ENCODE results near the gene ELAVL4.

Gene ELAVL4

DNA sequence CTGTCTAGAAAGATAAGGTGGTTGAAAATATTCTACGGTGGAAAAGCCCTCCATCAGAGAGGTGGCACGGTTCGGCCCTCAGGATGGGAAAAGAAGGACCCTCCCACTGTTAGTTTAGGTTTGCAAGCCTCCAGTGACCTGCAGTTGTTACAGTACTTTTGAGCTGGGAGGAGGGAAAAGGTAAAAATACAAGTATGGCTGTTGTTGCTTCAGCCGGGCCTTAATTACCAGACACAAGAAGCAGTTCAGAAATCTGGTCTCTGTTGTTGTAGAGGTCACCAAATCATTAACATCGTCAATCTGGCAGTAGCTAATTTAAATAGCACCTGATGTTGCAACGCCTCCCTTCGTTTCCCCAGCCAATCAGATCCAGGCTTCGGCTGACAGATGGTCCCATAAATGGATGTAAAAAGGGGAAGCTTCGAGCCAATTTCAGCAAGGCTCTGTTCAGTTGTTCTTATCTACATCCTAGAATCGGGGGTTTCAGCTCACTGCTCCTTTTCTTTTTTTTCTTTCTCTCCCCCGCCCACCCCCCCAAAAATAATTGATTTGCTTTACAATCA is at the start of gene ELAVL4:
Gene ELAVL4, plus strand, starts transcription at position 424 of the 563 bp plus-strand sequence. CDS start 270 bp downstream, outside the sequence.
- DNase-seq (ENCODE audit: low spot score): no peak

DNA sequence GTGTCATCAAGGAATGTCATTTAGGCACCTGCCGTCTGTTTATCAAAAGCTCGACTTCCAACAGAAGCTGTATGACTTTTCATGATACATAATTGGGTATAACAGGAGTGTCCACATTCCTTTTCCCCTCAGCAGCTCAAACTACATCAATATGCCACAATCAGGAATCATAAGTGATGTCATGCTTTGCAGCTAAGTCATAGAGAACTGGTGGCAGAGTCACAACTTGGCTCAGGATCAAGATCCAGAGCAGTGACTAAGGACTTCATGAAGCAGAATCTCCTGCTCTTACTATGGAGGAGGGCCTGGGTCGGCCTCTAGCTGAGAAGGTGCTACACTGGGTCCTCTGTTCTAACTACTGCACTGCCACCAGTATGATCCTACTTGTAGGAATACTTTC is 48.4 kb upstream of the ELAVL4 start:
- no peak for DNase-seq (ENCODE audit: low spot score)

DNA sequence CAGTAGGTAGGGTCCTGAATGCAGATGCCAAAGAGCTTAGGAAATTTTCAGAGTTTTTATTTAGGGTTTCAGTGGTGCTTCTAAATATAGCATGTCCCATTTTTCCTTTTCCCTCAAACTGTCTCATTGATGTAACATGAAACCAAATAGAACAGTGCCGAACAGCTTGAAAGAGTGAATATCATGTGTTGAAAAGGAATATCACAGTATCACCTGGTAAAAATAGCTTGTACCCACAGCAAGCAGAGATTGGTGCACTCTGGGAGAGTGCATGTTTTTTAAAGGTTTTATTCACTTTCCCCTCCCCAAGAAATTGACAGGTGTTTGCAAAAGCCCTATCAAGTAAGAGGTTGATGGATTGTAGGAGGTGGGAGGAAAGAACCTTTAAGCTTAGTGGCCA is 41.9 kb upstream of the ELAVL4 start:
- DNase-seq (ENCODE audit: low spot score): no peak

DNA sequence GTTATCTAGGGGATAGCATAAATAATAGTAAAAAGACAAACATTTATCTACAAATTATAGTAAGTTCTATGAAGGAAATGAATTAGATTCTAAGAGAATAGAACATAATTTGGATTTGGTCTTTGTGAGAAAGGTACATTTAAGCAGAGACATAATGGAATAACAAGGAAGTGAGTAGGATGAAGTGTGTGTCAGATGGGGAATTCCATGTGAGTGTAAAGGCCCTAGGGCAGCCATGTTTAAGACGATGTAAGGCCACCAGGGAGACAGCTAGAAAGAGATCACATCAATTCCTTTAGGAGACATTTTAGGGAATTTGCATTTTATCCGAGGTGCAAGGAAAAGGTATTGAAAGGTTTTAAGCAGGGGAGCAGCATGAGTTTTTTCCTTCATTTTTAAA is 33.8 kb upstream of the ELAVL4 start:
- no peak for DNase-seq (ENCODE audit: low spot score)

DNA sequence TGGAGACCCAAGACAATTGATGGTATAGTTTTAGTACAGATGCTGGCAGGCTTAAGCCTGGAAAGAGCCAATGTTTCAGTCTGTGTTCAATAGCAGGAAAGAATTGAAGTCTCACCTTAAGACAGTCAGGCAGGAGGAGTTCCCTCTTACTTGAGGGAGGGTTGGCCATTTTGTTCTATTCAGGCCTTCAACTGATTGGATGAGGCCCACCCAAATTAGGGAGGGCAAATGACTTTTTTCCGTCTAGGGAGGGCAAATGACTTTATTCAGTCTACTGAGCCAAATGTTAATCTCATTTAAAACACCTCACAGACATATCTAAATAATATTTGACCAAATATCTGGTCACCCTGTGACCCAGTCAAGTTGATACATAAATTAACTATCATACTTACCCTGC is 31.4 kb upstream of the ELAVL4 start:
- no peak for DNase-seq (ENCODE audit: low spot score)

DNA sequence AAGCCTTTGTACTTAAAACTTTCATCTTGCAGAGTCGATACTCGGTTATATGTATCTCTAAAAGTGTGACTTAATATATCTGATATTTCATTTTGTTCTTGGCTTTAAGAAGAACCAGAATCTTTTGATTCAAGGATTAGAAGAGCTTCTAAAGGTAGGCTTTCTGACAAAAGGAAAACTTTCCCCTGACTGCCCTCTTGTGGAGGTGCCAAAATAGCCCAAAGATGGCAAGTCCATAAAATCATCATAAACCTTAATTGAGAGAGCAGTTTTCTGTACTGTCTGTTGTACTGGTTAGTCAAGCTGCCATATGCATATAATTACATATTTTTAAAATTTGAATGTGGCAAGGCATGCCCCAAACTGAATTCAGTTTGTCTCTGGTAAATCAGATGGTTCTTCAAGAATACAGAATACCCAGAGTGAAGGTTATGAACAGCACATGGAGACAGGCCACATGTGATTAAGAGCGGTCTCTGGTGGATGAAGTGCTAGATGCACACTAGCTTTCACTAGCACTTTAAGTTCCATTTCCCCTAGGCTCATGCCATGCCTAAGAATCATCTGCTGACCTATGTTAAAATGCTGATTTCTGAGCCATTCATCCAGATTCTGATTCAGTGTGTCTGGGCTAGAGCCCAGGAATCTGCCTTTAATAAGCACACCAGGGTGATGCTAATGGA is 27.7 kb upstream of the ELAVL4 start:
- DNase-seq (ENCODE audit: low spot score): peak; percentile 18

DNA sequence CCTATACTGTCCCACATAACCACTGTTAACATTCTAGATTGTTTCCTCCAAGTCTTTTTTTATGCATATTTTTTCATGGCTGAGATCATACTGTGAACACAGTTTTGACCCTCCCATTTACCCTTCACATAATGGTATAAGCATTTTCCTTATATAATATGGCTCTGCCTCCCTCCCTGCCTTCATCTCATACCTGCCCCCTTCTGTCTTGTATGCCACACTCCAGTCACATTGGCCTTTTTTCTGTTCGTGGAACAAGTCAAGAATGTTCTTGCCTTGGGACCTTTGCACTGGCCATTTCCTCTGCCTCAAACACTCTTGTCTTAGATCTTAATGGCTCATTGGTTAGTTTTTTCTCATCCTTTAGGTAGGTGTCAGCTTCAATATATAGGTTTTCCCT is 24.3 kb upstream of the ELAVL4 start:
- DNase-seq (ENCODE audit: low spot score): no peak

DNA sequence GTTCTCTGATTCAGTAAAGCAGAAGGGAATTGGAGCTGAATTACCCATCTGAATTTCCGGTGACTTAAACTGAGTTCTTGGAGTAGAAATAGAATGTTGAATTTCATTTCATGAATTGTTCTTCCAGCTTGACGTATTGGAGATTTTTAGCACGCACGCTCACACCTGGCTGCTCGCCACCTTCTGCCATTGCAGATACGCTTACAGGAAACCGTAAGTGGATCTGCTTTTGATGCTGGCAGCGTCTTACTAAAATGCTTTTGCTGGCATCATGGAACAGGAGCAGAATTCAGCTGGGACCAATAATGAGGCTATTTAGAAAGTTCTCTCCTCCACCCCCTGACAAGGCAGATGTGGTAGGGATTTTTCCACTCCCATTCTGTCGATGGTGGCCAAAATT is 17.7 kb upstream of the ELAVL4 start:
- no peak for DNase-seq (ENCODE audit: low spot score)

DNA sequence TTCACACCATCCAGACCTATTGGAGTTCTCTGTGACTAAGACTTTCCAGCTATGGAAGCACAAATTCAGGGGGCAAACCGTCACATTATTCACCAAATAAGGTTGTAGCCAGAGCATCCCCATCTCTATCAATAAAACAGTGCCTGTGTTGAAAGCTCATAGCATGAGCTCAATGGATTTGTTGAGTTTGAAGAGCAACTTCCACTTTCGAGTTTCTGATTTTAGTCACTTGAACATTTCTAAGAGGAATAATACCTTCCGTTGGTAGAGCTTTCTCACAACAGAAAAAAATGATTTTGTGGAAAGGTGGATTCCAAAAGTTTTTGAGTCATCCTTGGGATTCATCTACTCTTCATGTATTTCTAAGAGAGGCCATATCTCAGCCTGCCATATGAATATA is 13.0 kb upstream of the ELAVL4 start:
- no peak for DNase-seq (ENCODE audit: low spot score)

DNA sequence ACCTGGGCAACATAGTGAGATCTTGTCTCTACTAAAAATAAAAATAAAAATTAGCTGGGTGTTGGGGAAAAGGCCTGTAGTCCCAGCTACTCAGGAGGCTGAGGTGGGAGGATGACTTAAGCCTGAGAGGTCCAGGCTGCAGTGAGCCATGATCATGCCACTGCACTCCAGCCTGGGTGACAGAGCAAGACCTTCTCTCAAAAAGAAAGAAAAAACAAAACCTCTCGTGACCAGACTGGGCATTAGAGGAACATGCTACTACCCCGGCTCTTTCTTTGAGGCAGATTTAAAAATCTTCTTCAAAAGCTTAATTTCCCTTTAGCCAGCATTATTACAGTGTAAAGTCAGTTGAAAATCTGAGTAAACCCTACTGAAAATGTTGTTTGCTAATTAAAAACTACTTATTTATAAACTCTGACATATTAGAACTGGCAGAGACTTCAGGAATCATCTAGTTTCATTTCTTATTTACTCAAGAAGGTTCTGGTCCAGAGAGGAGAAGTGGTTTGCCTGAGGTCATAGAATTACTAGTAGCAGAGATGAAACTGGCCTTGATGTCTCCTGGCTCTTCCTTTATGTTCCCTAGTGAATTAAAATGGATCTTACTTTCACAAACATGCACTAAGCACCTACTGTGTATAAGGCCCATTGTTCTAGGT is 11.6 kb upstream of the ELAVL4 start:
- DNase-seq (ENCODE audit: low spot score): no peak

DNA sequence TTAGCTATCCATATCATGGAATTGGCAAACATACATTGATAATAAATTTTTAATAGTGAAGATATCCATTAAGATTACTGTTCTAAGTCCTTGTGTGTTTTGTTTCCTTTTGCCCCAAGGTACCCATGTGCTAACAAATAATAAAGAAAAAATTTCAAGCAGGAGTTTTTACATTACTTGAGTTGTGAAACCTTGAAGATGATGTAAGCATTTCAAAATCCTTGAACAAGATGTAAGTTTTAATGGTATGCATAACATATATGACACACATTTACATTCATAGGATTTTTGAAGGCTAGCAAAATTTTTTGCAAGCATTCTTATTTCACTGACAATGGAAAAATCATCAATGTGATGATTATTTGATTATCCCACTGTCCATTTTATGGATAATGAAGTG is 10.9 kb upstream of the ELAVL4 start:
- no peak for DNase-seq (ENCODE audit: low spot score)

DNA sequence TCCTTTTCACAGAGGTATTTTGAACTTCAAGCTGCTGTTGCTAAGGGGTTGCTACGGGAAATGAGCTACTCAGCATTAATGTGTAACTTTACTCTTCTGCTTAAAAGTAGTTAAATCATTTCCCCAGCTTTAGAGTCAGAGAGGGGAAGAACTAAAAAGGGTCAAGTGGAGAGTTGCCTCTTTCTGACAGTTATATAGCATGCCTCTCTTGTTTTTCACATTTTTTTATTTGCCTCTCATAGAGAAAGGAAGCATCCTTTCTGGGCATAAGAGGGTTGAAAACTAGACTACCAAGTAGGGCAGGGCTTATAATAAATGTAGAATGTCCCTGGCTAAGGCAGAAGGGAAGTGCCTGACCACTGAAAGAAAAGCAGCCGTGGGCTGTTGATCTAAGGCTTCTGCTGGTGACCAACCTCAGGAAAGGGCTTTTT is 10.1 kb upstream of the ELAVL4 start:
- no peak for DNase-seq (ENCODE audit: low spot score)

DNA sequence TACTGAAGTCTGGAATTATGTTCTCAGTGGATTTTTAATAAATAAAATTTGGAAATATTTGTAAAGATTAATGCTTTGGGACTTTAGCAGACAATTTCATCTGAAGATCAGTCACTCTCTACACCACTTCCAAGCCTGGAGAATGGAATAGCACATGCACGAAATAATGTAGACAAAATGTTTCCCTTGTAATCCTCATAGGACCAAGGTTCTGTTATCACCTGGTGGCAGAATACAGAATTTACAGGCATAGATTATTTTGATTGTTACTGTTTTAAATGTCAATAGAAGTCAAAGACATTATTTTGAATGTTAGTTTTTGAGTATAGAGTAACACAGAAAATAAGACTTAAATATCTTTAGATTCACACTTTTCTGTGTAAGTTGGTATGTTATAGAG is 9.1 kb upstream of the ELAVL4 start:
- DNase-seq (ENCODE audit: low spot score): no peak

DNA sequence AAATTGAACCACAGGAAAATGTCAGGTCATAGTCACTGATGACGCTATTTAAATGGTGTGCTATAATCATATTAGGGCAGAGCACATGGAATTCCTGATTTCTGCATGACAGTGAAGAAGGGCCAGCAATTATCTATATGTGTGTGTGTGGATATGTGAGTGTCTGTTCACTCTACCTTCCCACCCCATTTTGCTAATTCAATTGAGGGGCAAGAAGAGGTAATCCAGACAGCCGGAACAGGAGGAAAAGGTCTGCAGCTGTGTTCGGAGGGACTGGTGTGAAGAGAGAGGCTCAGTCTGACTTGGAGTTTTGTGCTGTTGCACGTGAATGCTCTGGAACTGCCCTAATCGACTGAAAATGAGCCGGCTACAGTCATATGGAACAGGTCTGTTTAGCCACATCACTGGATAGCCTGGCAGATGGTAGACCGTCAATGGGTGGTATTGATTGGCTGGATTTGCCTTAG is 5.1 kb upstream of the ELAVL4 start:
- no peak for DNase-seq (ENCODE audit: low spot score)

DNA sequence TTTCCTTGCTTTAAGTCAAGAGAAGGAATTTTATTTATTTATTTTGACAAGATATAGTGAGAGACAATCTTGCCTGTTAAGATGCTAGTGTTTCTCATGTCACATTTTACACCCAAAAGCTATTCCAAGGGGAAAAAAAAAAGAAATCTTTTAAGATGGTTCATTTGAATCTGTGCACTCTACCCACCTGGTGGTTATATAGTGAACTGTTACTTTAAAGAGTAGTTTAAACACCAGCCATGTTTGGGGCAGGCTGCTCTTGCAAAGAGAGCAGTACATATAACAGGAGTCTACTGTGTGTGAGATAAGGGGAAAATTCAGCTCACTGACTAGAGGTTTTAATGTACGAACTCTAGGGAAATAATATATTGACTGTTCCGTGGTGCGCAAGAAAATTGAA is 3.3 kb upstream of the ELAVL4 start:
- DNase-seq (ENCODE audit: low spot score): no peak

DNA sequence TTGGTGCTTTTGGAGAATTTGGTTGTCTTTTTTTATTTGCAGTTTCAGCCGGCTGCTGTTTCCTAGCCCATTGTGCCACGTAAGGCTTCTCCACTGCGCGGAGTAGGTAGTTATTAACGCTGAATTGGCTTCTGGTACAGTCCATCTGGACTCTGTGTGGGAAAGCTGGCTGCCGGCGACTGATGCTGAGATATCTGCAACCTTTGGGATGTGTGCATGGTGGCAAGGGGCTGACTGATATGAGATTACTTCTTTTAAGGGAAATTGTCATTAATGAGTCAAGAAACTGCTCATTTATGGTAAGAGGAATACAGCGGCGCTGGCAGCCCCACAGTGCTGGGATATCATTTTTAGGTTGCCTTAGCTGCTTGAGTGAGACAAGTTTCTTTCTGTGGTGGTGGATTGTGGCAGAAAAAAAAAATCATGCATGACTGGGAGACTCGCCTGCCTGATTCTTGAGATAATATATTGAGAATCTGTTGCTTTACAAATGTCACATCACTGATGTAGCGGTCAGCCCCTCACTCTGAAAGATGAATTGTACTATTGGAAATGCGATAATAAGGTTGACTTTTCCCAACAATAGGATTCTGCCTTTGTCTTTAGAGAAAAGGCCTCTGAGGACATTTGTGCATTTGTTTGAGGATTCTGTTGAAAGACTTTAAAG is 2.5 kb upstream of the ELAVL4 start:
- no peak for DNase-seq (ENCODE audit: low spot score)

DNA sequence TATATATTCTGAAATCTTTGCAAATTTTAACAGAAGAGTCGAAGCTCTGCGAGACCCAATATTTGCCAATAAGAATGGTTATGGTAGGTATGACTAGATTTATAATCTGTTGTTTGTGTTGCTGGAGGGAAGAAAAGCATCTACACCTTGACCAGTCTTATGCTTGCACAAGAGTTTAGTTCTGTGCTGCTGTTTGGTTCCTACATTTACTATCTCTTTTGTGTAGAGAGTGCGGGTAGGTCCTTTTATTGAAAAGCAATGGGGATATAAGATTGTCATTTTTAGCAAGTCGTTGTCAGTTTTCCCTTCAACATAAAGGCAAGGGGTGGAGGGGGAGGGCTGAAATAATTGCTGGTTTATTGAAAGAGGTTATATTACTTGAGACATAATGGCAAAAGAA is 396 bp downstream of the ELAVL4 start:
- DNase-seq (ENCODE audit: low spot score): no peak

DNA sequence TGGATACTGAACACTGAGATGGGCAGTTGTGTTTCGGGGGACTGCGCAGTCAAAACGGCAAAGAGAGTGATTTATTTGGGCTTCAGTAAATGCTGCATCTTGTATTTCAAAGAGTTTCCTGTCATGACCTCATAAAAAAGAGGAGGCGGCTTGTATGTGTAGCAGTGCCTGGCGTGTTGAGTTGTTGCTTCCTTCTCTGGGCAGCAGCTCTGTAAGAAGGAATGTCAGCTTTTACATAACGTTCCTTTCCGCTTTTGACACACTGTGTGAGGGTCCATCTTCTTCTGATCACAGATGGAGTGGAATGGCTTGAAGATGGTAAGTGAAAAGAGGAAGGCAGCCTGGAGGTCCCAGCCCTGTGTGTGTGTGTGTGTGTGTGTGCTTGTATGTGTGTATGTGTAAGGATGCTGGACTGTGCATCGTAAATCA is 941 bp downstream of the ELAVL4 start:
- peak; percentile 21 for DNase-seq (ENCODE audit: low spot score)

DNA sequence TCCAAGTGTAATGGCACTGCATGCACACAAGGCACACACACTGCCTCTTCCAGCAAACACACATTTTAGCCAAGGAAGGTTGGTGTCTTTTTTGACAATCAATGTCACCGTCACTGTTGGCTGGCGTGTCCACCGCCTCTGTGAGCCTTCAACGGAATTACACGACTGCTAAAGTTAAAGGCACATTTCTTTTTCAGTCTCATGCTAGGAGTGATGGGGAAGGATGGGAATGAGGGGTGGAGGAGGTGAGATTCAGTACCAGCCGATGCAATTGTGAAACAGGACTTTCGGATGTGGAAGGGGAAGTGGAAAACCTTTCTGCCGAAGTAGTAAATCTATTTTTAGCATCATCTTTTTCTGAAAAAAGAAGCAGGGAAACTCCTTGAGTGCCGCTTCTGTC is 1.4 kb downstream of the ELAVL4 start:
- DNase-seq (ENCODE audit: low spot score): no peak

DNA sequence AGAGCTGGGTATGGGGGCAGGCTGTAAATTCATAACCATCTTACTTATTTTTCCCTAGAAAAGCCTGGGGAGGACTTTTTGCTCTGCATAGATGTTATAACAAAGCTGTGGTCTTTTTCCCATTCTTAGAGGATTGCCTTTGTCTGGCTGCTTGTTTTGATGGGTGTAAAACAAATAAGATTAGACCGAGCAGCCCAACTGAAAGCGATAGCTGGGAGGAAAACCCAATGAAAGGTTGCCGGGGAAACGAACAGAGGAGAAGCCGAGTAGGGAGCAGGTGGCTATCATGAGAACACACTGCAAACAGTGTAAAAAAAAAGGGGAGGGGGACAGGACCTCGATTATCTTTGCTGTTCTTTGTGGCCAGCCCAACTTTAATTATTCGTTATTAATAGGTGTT is 1.9 kb downstream of the ELAVL4 start:
- DNase-seq (ENCODE audit: low spot score): no peak

DNA sequence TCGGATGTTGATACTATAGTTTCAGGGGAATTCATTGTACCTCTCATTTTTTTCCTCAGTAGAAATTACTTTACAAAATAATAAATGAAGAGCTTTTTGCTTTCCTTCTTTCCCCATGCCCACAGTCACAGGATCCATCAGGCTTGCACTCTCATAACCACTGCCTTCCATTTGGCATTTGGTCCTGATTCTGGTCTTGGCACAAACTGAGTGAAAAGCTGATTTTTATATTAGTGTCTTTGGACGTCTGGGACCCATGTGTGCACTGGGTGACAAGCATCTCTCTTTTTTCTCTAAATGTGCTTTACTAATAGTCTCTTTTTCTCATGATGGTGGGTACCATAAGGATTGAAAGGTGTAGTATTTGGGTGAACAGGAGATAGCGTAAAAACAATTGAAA is 2.8 kb downstream of the ELAVL4 start:
- DNase-seq (ENCODE audit: low spot score): no peak

DNA sequence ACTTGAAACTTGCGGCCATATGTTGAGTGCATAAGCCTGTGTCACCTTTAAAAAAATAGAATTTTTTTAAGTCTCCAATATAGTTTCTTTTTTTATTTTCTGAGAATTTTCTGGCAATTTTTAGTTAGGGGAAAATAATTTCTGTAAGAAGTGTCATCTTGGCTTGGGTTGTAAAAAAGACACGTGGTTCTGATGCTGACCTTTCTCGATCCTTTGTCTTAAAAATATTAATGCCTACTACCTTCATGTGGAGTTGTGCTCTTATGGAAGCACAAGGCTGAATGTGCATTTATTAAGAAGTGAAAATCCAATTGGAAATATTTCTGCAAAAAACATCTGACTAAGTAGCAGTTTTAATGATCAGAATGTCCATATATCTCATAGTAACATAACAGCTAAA is 3.5 kb downstream of the ELAVL4 start:
- DNase-seq (ENCODE audit: low spot score): no peak

DNA sequence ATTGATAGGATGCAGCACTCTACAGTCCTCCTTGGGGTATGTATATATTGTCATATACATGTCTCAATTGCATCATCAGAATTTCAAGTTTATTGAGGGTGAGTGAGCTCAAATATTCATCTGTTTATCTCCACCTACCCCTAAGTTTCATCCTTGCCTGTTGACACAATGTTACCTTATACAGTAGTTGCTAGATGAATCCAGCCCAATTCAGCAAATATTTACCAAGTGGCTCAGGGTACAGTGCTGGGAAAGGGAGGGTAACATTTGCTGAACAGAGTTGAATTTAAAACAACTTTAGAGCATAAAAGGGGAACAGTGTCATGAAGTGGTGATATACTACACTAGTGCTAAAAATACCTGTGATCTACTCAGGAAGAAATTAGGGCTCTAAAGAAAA is 14.4 kb downstream of the ELAVL4 start:
- no peak for DNase-seq (ENCODE audit: low spot score)

Data from SW480 (cell line).